HepG2 (cell line): ENCODE data around the gene SYNE1. TPM values are rescaled to one million over a fixed set of nuclear protein-coding genes. Genes with fewer than 3 reads are reported as not detected.

ENCODE experiments used
- ATAC-seq: fragments of 200-7000 bp; cut with Tn5 transposase; 3 replicates; pipeline ENCODE4 v1.9.1; 2020; ENCODE audit warnings: mild to moderate bottlenecking, moderate library complexity
- BruUV-seq: library from RNA; stranded (reverse); fragments of 400-500 nt; replicated peaks from 2 replicates; lab custom pipeline; 2021; lab: Mats Ljungman, UMichigan
- CTCF ChIA-PET: fragments of 300-600 bp; formaldehyde crosslinking; extraction: SDS; loops from one replicate; lab custom pipeline; 2021; ENCODE audit warnings: low total read pairs, inconsistent platforms, low intra/inter-chr PET ratio; lab: Yijun Ruan, JAX
- POLR2A ChIA-PET: fragments of 350-600 bp; sonication (Branson Sonifier 250); formaldehyde crosslinking; loops from one replicate; lab custom pipeline; 2020; ENCODE audit warnings: antibody characterized with exemption, inconsistent platforms; lab: Yijun Ruan, JAX
- DNase-seq: peaks from one replicate; pipeline ENCODE4 v3.0.0-alpha.2; 2015; ENCODE audit warnings: low spot score
- FAIRE-seq: peaks from 3 replicates; lab custom pipeline; 2011; peaks lifted over from hg19 to GRCh38; lab: Jason Lieb, UNC
- H2AFZ ChIP-seq: one replicate; pipeline ENCODE4 v1.6.1; 2011; ENCODE audit warnings: low read length, inconsistent platforms
- H3K27ac ChIP-seq: fragments of 300-600 bp; 3 replicates; pipeline ENCODE4 v1.8.0; 2011; ENCODE audit warnings: mixed run types, mild to moderate bottlenecking, mixed read lengths, low read length, inconsistent platforms; ENCODE audit not compliant: insufficient read depth; ENCODE audit errors: extremely low read length
- H3K27me3 ChIP-seq, 2 experiments: fragments of 200-600 bp in 1 of 2; 2 replicates in 1 of 2; 3 replicates in 1 of 2; pipeline versions ENCODE4 v1.6.0 to v1.8.0; 2011; ENCODE audit warnings: low read length in 2 of 2, mild to moderate bottlenecking in 2 of 2, moderate library complexity in 2 of 2, inconsistent platforms in 1 of 2; ENCODE audit not compliant: insufficient read depth in 2 of 2, control insufficient read depth in 1 of 2
- H3K36me3 ChIP-seq, 2 experiments: fragments of 200-600 bp in 1 of 2; replicated peaks in 1 of 2; 2 replicates in 1 of 2; 3 replicates in 1 of 2; pipeline versions ENCODE4 v1.5.1 to v1.8.0; 2011; ENCODE audit warnings: low read length in 2 of 2, inconsistent platforms in 1 of 2; ENCODE audit not compliant: insufficient read depth in 2 of 2, control insufficient read depth in 1 of 2
- H3K4me1 ChIP-seq: 2 replicates; pipeline ENCODE4 v1.5.1; 2012; ENCODE audit warnings: low read length, inconsistent platforms; ENCODE audit not compliant: insufficient read depth
- H3K4me2 ChIP-seq: 2 replicates; pipeline ENCODE4 v1.6.0; 2011; ENCODE audit warnings: low read depth, low read length, inconsistent platforms
- H3K4me3 ChIP-seq, 3 experiments: fragments of 200-600 bp in 1 of 3; sonication (generic), shearing (Covaris generic) in 1 of 3; replicated peaks in 1 of 3; 2 replicates each; pipeline ENCODE4 v1.5.1; 2011 to 2016; ENCODE audit warnings: low read length in 3 of 3, inconsistent platforms in 2 of 3, low read depth in 2 of 3, mild to moderate bottlenecking in 2 of 3, control low read depth in 1 of 3, mixed read lengths in 1 of 3; ENCODE audit not compliant: insufficient read depth in 1 of 3
- H3K79me2 ChIP-seq: one replicate; pipeline ENCODE4 v1.6.1; 2011; ENCODE audit warnings: low read length, inconsistent platforms; ENCODE audit not compliant: insufficient read depth
- H3K9ac ChIP-seq: 2 replicates; pipeline ENCODE4 v1.6.0; 2011; ENCODE audit warnings: mild to moderate bottlenecking, low read depth, low read length, inconsistent platforms; ENCODE audit not compliant: insufficient read depth
- H3K9me3 ChIP-seq: 2 replicates; pipeline ENCODE4 v1.5.1; 2012; ENCODE audit warnings: mild to moderate bottlenecking, low read length
- H4K20me1 ChIP-seq: 2 replicates; pipeline ENCODE4 v1.6.0; 2011; ENCODE audit warnings: inconsistent platforms, mild to moderate bottlenecking, low read length, moderate library complexity; ENCODE audit not compliant: insufficient read depth
- BRD4 ChIP-seq: sonication (generic); formaldehyde crosslinking; IDR thresholded peaks from 2 replicates; pipeline ENCODE4 v1.4.0; 2020; ENCODE audit warnings: missing genetic modification reagents
- CREM ChIP-seq, 2 experiments: sonication (generic) in 1 of 2; formaldehyde crosslinking in 1 of 2; IDR thresholded peaks; 2 replicates each; pipeline versions ENCODE4 v1.4.0 to v1.6.1; 2016 to 2020; ENCODE audit warnings: antibody characterized with exemption in 1 of 2, mild to moderate bottlenecking in 1 of 2, missing genetic modification reagents in 1 of 2
- ETS1 ChIP-seq: sonication (generic); formaldehyde crosslinking; IDR thresholded peaks from 2 replicates; pipeline ENCODE4 v1.4.0; 2020; ENCODE audit warnings: missing genetic modification reagents
- EZH2 ChIP-seq: conservative IDR thresholded peaks from 2 replicates; pipeline ENCODE4 v1.6.1; 2012; ENCODE audit warnings: mild to moderate bottlenecking, low read depth, low read length, moderate library complexity
- FOSL2 ChIP-seq: sonication (generic); formaldehyde crosslinking; IDR thresholded peaks from 2 replicates; pipeline ENCODE4 v1.4.0; 2020; ENCODE audit warnings: missing genetic modification reagents
- GZF1 ChIP-seq: sonication (generic); formaldehyde crosslinking; IDR thresholded peaks from 2 replicates; pipeline ENCODE4 v1.5.1; 2020; ENCODE audit warnings: mild to moderate bottlenecking, missing genetic modification reagents
- JUND ChIP-seq: sonication (generic); formaldehyde crosslinking; IDR thresholded peaks from 2 replicates; pipeline ENCODE4 v1.8.0; 2022; ENCODE audit warnings: mild to moderate bottlenecking, missing genetic modification reagents
- MATR3 ChIP-seq: sonication (generic); formaldehyde crosslinking; IDR thresholded peaks from 2 replicates; pipeline ENCODE4 v1.4.0; 2020; ENCODE audit warnings: missing genetic modification reagents
- MAZ ChIP-seq, 2 experiments: sonication (generic) in 1 of 2; formaldehyde crosslinking in 1 of 2; IDR thresholded peaks; 2 replicates each; pipeline versions ENCODE4 v1.5.0 to v1.6.1; 2012 to 2020; ENCODE audit warnings: low read depth in 2 of 2, mild to moderate bottlenecking in 2 of 2, borderline replicate concordance in 1 of 2, improper control_type of control experiment in 1 of 2, low read length in 1 of 2, missing genetic modification reagents in 1 of 2, moderate library complexity in 1 of 2
- NAIF1 ChIP-seq: sonication (generic); formaldehyde crosslinking; IDR thresholded peaks from 2 replicates; pipeline ENCODE4 v1.5.0; 2020; ENCODE audit warnings: mild to moderate bottlenecking, missing genetic modification reagents, borderline replicate concordance
- NFYC ChIP-seq: IDR thresholded peaks from 2 replicates; pipeline ENCODE4 v1.6.1; 2016; ENCODE audit warnings: missing genetic modification reagents, missing compliant biosample characterization
- SIN3B ChIP-seq: fragments of 150-350 bp; IDR thresholded peaks from 2 replicates; pipeline ENCODE4 v1.6.1; 2014; ENCODE audit warnings: low read length
- ZFP1 ChIP-seq: IDR thresholded peaks from 2 replicates; pipeline ENCODE4 v1.6.1; 2016
- ZNF180 ChIP-seq: sonication (generic); formaldehyde crosslinking; IDR thresholded peaks from 2 replicates; pipeline ENCODE4 v1.4.0; 2020; ENCODE audit warnings: low read depth, missing genetic modification reagents, borderline replicate concordance
- ZNF816 ChIP-seq: sonication (generic); formaldehyde crosslinking; IDR thresholded peaks from 2 replicates; pipeline ENCODE4 v1.8.0; 2022; ENCODE audit warnings: missing genetic modification reagents, mild to moderate bottlenecking, borderline replicate concordance
- WGBS: methylation state at CpG from one replicate; pipeline ENCODE4 v1.1.6; 2017; ENCODE audit warnings: low lambda C conversion rate; 5-methylcytosine and 5-hydroxymethylcytosine counted together
- in situ Hi-C: cut with HindIII; loops from 2 replicates; pipeline ENCODE4 v1.10.0; 2017; ENCODE audit warnings: low pct_unique_long_range_greater_than_20kb; ENCODE audit not compliant: extremely low pct_ligation_motif_present
- intact Hi-C: fragments of 100-400 bp; cut with micrococcal nuclease; formaldehyde crosslinking; loops from one replicate; pipeline ENCODE4 v1.10.0; 2022; ENCODE audit not compliant: unreplicated experiment
- polyA plus RNA-seq, 8 experiments: library from polyadenylated mRNA; depleted of rRNA in 3 of 8; stranded (reverse) in 7 of 8; unstranded in 1 of 8; fragments of >200 nt; fragmentation: Illumina TruSeq in 4 of 8; extraction: Trizol in 4 of 8; gene quantifications; 2 replicates each; pipeline versions ENCODE4 v1.2.1 to v1.2.3, GENCODE V29; 2011 to 2016; ENCODE audit warnings: low read depth in 4 of 8, missing spikeins in 1 of 8, mixed read lengths in 1 of 8; ENCODE audit not compliant: insufficient read depth in 1 of 8
- total RNA-seq, 5 experiments: library from RNA; depleted of rRNA; stranded (reverse); fragments of >200 nt; fragmentation: Illumina TruSeq; extraction: Trizol; gene quantifications; 2 replicates each; pipeline ENCODE4 v1.2.3, GENCODE V29; 2016; ENCODE audit warnings: low read depth in 1 of 5
- TF ChIP-seq, protein P1 (sequence below): sonication (generic); IDR thresholded peaks from 2 replicates; pipeline ENCODE4 v1.6.1; 2016; ENCODE audit warnings: low read depth, borderline replicate concordance
- TF ChIP-seq, protein P2 (sequence below): sonication (generic); formaldehyde crosslinking; IDR thresholded peaks from 2 replicates; pipeline ENCODE4 v1.8.0; 2022; ENCODE audit warnings: mild to moderate bottlenecking, missing genetic modification reagents, moderate library complexity

The SYNE1 gene
- total and polyA plus RNA-seq, 2 of the 13 experiments (the other 11 are each of a cell fraction or from before 2014, with no cell fraction given), result 5.5 to 15.9 TPM

GRCh38 chr6:152189736-152190135 is 447.4 kb downstream of the SYNE1 start:
- H3K36me3 ChIP-seq, result no peaks in the 10 kb centered on the region
- 74% methylated on average over 2 of the region's 2 CpGs for WGBS
- ChIA-PET CTCF (no interaction called here), POLR2A (no interaction called here)
- TF ChIP-seq, protein P1, sequence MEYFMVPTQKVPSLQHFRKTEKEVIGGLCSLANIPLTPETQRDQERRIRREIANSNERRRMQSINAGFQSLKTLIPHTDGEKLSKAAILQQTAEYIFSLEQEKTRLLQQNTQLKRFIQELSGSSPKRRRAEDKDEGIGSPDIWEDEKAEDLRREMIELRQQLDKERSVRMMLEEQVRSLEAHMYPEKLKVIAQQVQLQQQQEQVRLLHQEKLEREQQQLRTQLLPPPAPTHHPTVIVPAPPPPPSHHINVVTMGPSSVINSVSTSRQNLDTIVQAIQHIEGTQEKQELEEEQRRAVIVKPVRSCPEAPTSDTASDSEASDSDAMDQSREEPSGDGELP, result no peak
- TF ChIP-seq CREM (IDR thresholded peaks at IDR 0.05) (no peak), CREM (CRISPR knock-in tag; IDR thresholded peaks at IDR 0.05) (no peak), SIN3B (no peak), BRD4 (CRISPR knock-in tag) (no peak), JUND (CRISPR knock-in tag) (no peak), ETS1 (CRISPR knock-in tag) (no peak), MAZ (IDR thresholded peaks at IDR 0.05; ENCODE audit: borderline replicate concordance, low read depth, low read length) (no peak), MAZ (CRISPR knock-in tag; IDR thresholded peaks at IDR 0.05; ENCODE audit: low read depth) (no peak), MATR3 (CRISPR knock-in tag) (no peak), ZNF180 (CRISPR knock-in tag) (no peak), NFYC (no peak), EZH2 (no peak), FOSL2 (CRISPR knock-in tag) (no peak), NAIF1 (CRISPR knock-in tag) (no peak), ZNF816 (no peak), GZF1 (CRISPR knock-in tag) (no peak), ZFP1 (CRISPR knock-in tag) (no peak)
- TF ChIP-seq, protein P2, sequence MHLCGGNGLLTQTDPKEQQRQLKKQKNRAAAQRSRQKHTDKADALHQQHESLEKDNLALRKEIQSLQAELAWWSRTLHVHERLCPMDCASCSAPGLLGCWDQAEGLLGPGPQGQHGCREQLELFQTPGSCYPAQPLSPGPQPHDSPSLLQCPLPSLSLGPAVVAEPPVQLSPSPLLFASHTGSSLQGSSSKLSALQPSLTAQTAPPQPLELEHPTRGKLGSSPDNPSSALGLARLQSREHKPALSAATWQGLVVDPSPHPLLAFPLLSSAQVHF (CRISPR knock-in tag), result no peak
- no peak overlapping the region for H2AFZ ChIP-seq
- H3K4me1 ChIP-seq, result no peaks in the 10 kb centered on the region
- FAIRE-seq, result no peak
- H4K20me1 ChIP-seq, result no peaks in the 10 kb centered on the region
- H3K4me2 ChIP-seq, result no peak overlapping the region
- H3K27me3 ChIP-seq, result no peaks in the 10 kb centered on the region
- BruUV-seq, result no TSS peak
- no peaks in the 10 kb centered on the region for H3K79me2 ChIP-seq
- no peak overlapping the region for H3K27ac ChIP-seq
- intact Hi-C loops (no loop called here), in situ Hi-C loops (no loop called here)
- DNase-seq, result no peak
- no peak overlapping the region for H3K4me3 ChIP-seq
- no peaks in the 10 kb centered on the region for H3K9me3 ChIP-seq
- no peak for ATAC-seq
- no peak overlapping the region for H3K9ac ChIP-seq
